AG10803 (cell line): ENCODE data around the gene HFE.
"Not testable (repeated sequence)": the region's sequence is repeated elsewhere in the genome, so short reads cannot be mapped to it uniquely, and the experiment has no call there.

Source experiments
- DNase-seq: peaks from one replicate; pipeline ENCODE4 v3.0.0; 2010; ENCODE audit warnings: low read depth
- H3K4me3 ChIP-seq: 2 replicates; pipeline ENCODE4 v1.5.1; 2011; ENCODE audit warnings: mild to moderate bottlenecking, low read length, control low read depth
- CTCF ChIP-seq: conservative IDR thresholded peaks from 2 replicates; pipeline ENCODE4 v1.5.1; 2011; ENCODE audit warnings: mild to moderate bottlenecking, low read length, control low read depth, inconsistent platforms

Gene HFE

GRCh38 chr6:26116267-26116666, 29.0 kb downstream of the HFE start:
- DNase-seq: no peak
- TF ChIP-seq CTCF: no peak
- H3K4me3 ChIP-seq: no peak overlapping the region

- no peak for TF ChIP-seq CTCF
- no peak overlapping the region for H3K4me3 ChIP-seq
- DNase-seq: no peak
These were observed 31.8 kb downstream of the HFE start for GRCh38 chr6:26118999-26119398.

- not testable (repeated sequence) for DNase-seq, H3K4me3 ChIP-seq
These were observed 32.9 kb downstream of the HFE start for GRCh38 chr6:26120115-26120514.

GRCh38 chr6:26120807-26121140, 33.5 kb downstream of the HFE start:
- no peak for DNase-seq
- TF ChIP-seq CTCF: no peak
- no peak overlapping the region for H3K4me3 ChIP-seq

GRCh38 chr6:26121141-26122004, 34.1 kb downstream of the HFE start:
- no peak for TF ChIP-seq CTCF
- H3K4me3 ChIP-seq: no peak overlapping the region
- no peak for DNase-seq

GRCh38 chr6:26122005-26122388, 34.8 kb downstream of the HFE start:
- DNase-seq: no peak
- no peak overlapping the region for H3K4me3 ChIP-seq
- no peak for TF ChIP-seq CTCF

- DNase-seq: no peak
- TF ChIP-seq CTCF: no peak
- peak overlapping the region; percentile 93 for H3K4me3 ChIP-seq
These were observed 35.2 kb downstream of the HFE start for GRCh38 chr6:26122402-26122792.
